ENCODE results near the gene CLPTM1.
A peak's percentile ranks its signal among the peaks of the same experiment; 100 is the strongest.
"Not testable (repeated sequence)": the region's sequence is repeated elsewhere in the genome, so short reads cannot be mapped to it uniquely, and the experiment has no call there.

Gene CLPTM1

DNA sequence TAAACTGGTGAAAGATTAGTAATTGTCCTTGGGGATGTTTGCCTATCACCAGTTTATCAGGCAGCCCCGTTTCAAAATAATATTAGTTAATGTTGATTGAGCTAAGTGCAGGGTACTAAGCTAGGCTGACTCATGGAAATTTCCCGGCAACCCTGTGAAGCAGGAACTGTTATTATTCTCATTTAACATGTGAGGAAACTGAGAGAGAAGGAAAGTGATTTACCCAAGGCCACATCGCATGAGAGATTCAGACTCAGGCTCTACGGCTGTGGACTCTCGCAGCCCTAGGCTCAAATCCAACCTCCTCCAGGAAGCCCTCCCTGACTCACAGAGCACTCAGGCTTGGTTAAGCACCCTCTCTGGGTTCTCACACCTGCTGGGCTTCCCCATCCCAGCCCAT lies 19.7 kb downstream of the CLPTM1 start:
- DNase-seq (ENCODE audit: low spot score), result no peak

DNA sequence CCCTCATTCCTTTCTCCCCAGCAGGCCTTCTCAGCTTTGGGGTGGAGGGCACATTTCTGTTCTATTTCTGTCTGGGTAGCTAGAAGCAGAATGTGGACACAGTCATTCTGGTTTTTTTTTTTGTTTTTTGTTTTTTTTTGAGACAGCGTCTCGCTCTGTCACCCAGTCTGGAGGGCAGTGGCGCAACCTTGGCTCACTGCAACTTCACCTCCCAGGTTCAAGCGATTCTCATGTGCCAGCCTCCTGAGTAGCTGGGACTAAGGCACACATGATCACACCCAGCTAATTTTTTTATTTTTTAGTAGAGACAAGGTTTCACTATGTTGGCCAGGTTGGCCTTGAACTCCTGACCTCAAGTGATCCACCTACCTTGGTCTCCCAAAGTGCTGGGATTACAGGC lies 20.3 kb downstream of the CLPTM1 start:
- no peak for DNase-seq (ENCODE audit: low spot score)

DNA sequence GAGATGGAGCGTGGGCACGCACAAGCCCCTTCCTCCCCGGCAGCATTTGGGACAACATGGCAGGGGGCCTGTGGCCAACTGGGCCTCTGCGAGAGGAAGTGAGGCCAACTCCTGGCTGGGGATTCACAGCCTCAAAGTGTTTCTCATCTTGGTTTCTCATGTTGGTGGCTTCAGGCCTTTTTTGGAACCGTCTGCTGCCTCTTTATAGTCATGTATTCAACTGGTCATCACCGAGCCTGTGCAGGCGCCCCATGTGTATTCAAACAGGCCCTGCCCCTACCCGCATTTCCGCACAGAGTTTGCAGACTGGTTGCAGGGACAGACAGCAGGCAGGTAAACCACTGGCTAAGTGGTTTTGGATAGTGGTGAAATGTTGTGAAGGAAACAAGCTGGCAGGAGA lies 28.8 kb downstream of the CLPTM1 start:
- DNase-seq (ENCODE audit: low spot score), result no peak

DNA sequence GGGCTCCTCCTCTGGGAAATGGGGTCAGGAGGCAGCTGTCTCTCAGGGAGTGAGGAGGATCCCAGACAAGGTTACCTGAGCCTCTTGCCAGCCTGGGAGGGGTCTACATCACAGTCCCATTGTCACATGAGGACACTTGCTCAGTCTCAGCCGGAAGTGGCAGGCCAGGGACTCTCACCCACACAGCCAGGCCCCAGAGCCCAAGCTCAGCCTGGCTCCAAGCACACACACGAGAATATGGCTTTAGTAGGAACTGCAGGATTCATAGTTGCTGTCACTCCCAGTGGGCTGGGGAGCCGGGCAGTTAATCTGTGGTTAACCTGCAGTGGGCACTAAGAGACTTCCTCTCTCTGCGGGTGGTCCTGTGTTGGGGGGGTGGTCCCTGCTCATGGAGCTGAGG lies 30.3 kb downstream of the CLPTM1 start:
- no peak for DNase-seq (ENCODE audit: low spot score)

DNA sequence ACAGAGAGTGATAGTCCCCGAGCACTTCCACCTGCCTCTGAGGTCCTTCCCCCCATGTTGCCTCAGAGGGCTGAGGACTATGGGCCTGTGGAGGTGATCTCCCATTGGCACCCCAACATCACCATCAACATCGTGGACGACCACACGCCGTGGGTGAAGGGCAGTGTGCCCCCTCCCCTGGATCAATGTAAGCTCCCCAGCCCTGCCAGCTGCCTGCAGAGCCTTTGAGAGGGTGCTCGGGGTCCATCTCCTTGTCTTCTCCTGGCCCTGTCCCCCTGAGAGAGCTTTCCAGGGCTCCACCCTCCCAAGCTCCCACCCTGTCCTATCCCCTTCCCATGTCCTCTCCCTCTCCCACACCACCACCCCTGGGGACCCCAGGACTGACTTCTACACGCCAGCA lies 31.2 kb downstream of the CLPTM1 start:
- DNase-seq (ENCODE audit: low spot score), result no peak

DNA sequence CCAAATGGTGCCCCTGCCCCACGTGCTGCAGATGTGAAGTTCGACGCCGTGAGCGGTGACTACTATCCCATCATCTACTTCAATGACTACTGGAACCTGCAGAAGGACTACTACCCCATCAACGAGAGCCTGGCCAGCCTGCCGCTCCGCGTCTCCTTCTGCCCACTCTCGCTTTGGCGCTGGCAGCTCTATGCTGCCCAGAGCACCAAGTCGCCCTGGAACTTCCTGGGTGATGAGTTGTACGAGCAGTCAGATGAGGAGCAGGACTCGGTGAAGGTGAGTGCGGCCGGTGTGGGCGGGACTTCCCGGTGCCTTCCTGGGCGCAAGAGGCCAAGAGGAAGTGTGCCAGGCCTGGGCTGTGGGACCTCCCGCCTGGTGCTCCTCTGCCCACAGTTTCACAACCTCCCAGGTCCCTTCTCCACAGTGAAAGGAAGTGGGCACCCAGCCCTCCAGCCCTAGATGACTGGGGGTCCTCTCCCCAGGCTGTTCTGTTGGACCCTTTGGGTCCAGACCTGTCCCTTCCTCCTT lies 32.0 kb downstream of the CLPTM1 start:
- no peak for DNase-seq (ENCODE audit: low spot score)

DNA sequence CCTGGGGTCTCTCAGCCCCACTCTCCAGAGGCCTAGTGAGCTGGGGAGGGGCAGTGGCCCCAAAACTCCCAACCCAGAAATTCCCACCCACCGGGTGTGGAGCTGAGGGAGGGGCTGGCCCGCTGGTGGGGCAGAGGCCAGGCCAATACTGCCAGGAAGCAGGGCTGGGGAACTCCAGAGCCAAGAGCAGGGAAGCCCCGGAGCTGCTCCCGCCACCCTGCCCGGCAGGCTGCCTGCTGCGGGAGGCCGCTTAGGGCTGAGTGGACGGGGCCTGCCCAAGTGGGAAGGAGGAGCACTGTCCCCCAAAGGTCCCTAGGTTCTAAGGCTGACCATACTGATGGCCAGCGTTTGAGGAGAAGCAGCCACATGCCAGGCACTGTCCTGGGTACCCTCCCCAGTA lies 33.1 kb downstream of the CLPTM1 start:
- no peak for DNase-seq (ENCODE audit: low spot score)

DNA sequence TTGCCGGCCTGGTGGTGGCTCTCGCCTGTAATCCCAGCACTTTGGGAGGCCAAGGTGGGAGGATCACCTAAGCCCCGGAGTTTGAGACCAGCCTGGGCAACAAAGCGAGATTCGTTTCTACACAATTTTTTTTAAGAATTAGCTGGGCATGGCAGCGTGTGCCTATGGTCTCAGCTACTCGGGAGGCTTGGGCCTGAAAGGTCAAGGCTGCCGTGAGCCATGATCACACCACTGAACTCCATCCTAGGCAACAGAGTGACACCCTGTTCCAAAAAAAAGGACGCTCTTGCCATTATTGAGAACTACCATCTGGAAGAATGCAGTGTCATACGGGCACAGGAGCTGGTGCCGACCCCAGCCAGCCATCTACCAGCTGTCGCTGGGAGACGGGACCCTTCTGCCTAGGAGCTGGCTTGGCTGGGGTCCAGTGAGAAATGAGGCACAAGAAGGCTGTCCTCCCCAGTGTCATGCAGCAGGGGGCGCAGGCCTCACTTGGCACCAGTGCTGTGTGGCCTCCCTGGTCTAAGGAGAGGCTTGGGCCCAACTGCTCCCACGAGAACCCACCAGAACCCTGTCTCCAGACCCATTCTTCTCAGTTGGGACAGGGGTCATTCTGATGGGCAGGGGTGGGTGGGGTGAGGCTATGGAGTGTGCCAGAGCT lies 33.8 kb downstream of the CLPTM1 start:
- DNase-seq (ENCODE audit: low spot score), result peak; percentile 47

DNA sequence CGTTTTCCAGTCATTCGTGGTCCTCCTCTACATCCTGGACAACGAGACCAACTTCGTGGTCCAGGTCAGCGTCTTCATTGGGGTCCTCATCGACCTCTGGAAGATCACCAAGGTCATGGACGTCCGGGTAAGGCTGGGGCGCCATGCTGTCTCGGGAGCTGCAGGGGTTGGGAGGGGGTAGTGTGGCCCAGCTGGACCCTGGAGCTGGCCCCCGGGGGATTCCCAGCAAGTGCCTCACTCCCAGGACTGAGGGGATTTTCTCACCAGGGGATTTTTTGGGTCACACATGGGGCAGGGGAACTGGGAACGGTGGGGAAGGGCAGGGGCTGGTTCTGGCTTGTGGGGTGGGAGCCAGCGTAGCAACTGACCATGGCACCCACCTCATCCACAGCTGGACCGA lies 35.3 kb downstream of the CLPTM1 start:
- no peak for DNase-seq (ENCODE audit: low spot score)

DNA sequence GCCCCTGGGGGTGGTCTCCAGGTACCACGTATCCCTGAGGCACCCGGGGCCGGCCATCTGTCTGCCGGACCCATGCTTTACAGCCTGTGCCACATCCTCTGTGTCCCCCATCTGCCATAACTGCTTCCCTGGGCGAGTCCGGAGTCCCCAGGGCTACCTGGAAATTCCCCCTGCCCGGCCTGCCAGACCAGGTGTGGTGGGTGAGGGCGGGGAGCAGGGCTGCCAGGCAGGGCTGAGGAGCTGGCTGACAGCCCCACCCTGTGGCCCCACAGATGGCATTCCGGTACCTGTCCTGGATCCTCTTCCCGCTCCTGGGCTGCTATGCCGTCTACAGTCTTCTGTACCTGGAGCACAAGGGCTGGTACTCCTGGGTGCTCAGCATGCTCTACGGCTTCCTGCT lies 35.8 kb downstream of the CLPTM1 start:
- no peak for DNase-seq (ENCODE audit: low spot score)

DNA sequence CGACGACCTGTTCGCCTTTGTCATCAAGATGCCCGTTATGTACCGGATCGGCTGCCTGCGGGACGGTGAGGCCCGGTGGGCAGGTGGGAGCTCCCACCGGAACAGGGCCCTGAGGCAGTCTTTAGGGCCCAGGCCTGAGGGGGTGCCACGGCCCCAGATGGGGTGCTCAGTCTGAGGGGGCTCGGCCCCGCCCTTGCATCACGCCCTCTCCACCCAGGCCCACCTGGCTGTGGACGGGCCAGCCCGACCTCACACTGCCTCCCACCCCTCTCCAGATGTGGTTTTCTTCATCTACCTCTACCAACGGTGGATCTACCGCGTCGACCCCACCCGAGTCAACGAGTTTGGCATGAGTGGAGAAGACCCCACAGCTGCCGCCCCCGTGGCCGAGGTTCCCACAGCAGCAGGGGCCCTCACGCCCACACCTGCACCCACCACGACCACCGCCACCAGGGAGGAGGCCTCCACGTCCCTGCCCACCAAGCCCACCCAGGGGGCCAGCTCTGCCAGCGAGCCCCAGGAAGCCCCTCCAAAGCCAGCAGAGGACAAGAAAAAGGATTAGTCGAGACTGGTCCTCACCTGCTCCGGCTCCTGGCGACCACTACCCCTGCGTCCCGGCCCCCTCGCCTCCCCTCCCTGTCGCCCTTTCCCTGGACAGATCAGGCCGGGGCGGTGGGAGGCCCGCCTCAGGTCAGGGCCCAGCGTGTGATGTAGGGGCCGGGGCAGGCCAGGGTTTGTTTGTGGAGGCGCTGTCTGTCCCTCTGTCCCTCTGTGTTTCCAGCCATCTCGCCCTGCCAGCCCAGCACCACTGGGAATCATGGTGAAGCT lies 37.4 kb downstream of the CLPTM1 start:
- no peak for DNase-seq (ENCODE audit: low spot score)

DNA sequence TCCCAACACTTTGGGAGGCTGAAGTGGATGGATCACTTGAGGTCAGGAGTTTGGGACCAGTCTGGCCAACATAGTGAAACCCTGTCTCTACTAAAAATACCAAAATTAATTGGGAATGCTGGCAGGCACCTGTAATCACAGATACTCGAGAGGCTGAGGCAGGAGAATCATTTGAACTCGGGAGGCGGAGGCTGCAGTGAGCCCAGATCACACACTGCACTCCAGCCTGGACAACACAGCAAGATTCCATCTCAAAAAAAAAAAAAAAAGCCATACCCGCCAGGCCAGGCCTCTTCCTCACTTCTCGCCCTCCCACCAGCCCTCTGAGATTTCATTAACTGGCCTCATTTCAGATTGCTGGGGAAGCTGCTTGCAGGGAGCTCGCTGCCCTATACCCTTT lies 38.3 kb downstream of the CLPTM1 start:
- DNase-seq (ENCODE audit: low spot score), result no peak

DNA sequence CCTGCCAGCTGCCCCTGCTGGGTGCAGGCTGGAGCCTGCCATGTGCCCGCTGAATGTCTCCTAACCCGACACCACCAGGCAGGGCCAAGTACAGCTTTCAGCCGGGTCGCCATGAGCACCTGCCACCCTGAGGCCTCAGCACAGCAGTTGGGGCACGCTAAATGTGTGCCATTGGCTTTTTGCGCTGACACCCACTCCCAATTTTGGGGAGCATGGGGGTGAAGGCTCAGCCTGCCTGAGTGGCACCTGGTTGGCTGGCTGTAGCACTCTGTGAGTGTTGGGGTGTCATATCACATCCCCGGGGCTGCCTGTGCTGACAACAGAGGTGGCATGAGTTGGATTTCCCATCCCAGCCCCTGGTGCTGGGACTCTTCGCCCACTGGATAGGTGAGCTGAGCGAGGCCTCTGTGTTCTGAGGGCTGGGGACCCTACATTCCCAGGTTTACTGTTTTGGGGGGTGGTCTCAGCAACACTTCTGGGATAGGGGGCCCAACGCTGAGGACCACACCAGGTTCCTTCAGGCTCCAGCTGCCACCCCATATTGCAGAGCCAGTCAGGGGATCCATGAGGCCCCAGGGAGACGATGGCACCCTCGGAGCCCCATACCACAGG lies 38.9 kb downstream of the CLPTM1 start:
- no peak for DNase-seq (ENCODE audit: low spot score)

DNA sequence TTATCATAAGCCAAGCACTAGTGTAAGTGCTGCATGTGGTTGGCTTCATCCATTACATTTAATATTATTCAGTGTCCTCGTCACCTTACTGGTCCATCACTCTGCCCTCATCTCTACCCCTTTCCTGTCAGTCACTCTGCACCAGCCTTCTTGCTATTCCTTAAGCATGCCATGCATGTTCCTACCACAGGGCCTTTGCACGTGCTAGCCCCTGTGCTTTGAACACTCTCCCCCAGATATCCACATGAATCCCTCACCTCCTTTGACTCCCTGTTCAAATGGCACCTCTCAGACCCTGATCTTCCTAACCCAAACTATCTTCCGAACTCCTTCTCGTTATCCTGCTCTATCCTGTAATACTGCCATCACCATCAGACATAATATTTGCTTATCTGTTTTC lies 42.8 kb downstream of the CLPTM1 start:
- no peak for DNase-seq (ENCODE audit: low spot score)

DNA sequence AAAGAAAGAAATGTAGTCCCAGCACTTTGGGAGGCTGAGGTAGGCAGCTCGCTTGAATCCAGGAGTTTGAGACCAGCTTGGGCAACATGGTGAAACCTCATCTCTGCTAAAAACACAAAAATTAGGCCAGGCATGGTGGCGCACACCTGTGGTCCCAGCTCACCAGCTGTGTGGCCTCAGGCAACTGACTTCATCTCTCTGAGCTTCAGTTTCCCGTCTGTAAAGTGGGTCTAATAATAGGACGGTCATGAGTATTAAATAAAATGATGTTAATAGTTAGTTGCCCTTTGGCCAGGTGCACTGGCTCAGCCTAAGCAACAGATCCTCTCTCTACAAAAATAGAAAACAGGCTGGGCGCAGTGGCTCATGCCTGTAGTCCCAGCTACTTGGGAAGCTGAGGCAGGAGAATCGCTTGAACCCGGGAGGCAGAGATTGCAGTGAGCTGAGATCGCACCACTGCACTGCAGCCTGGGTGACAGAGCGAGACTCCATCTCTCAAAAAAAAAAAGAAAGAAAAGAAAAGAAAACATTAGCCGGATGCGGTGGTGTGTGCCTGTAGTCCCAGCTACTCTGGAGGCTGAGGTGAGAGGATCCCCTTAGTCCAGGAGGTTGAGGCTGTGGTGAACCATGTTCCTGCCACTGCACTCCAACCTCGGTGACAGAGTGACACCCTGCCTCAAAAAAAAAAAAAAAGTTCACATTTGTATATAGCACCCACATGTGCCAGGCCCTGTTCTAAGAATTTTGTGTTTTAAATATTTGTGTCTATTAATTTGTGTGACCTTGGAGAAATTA lies 44.1 kb downstream of the CLPTM1 start:
- not testable (repeated sequence) for DNase-seq (ENCODE audit: low spot score)

DNA sequence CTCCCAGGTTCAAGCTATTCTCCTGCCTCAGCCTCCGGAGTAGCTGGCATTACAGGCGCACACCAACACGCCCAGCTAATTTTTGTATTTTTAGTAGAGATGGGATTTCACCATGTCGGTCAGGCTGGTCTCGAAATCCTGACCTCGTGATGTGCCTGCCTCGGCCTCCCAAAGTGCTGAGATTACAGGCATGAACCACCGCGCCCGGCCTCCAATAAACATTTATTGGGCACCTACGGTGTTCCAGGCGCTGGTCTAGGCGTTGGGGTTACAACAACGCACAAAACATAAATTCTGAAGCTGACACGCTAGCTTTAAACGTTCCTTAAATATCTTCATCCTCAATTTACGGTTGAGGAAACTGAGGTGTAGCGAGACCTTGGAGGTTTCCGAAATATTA lies 45.5 kb downstream of the CLPTM1 start:
- DNase-seq (ENCODE audit: low spot score), result not testable (repeated sequence)

DNA sequence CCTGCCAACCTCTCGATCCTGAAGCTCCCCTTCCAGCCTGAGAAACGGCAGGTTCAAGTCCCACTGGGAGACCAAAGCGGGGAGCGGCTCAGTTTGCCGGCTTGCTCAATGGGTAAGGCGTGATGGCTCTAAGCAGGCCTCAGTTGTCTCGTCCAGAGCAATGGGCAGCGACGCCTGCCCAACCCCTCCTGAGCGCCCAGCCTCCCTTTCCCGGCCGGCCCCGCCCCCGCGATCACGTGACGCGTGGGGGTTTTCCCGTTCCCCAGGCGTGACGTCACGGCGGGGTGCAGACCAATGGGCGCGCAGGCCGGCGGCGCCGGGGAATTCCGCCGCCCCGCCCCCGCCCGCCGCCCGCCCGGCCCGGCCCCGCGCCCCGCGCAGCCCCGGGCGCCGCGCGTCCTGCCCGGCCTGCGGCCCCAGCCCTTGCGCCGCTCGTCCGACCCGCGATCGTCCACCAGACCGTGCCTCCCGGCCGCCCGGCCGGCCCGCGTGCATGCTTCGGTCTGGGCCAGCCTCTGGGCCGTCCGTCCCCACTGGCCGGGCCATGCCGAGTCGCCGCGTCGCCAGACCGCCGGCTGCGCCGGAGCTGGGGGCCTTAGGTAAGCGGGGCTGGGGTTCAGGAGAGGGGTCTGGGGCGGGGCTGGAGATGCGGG lies 46.0 kb downstream of the CLPTM1 start, which contains the start of gene RELB:
Gene RELB, plus strand, starts transcription at position 378 of the 653 bp plus-strand sequence. Its CDS starts 116 bp downstream, at position 494.
- DNase-seq (ENCODE audit: low spot score), result peak; percentile 97

DNA sequence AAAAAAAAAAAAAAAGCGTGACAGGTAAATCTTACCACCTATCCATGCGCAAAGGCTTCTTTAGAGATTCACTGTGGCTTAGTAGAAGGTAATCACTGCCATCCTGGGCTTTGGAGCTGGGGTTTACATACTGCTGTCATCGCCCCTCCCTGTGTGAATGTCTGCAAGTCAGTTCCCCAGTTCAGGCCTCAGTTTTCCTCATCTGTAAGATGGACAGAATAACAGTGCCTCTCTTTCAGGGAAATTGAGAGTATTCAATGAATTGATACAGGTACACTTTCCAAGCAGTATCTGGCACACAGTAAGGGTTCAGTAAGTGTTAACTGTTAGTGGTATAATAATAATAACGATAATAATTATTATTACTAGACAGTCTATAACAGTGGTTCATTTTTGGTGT lies 48.3 kb downstream of the CLPTM1 start:
- no peak for DNase-seq (ENCODE audit: low spot score)

DNA sequence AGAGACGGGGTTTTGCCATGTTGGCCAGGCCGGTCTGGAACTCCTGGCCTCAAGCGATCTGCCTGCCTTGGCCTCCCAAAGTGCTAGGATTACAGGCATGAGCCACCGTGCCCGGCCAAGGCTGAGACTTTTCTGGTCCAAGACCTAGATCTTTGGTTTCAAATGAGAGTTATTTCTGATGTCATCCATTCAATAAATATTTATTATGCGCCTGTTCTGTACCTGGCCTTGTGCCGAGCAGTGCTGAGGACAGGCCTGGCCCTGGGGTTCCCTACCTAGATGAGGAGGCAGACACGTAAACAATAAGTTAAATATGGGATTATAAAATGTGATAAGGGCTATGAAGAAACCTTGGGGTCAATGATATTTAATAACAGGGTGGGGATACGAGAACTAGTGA lies 50.6 kb downstream of the CLPTM1 start:
- DNase-seq (ENCODE audit: low spot score), result no peak

DNA sequence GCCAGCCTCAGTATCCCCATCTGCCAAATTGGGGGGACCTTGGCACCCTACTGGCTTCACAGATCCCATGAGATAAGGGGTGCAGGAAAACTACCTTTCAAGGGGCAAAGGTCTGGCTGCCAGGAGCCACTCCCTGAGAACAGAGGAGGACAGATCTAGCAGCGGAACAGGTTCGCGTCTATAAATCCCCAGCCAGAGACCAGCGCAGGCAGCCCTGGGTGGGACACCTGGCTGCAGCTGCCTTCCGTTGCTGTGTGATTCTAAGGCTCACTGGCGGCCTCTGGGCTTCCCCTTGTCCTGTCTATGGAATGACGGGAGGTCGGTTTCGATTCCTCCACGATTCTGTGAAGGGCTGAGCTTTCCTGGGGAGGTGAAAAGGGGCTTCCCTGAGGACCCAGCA lies 53.4 kb downstream of the CLPTM1 start:
- DNase-seq (ENCODE audit: low spot score), result no peak

DNA sequence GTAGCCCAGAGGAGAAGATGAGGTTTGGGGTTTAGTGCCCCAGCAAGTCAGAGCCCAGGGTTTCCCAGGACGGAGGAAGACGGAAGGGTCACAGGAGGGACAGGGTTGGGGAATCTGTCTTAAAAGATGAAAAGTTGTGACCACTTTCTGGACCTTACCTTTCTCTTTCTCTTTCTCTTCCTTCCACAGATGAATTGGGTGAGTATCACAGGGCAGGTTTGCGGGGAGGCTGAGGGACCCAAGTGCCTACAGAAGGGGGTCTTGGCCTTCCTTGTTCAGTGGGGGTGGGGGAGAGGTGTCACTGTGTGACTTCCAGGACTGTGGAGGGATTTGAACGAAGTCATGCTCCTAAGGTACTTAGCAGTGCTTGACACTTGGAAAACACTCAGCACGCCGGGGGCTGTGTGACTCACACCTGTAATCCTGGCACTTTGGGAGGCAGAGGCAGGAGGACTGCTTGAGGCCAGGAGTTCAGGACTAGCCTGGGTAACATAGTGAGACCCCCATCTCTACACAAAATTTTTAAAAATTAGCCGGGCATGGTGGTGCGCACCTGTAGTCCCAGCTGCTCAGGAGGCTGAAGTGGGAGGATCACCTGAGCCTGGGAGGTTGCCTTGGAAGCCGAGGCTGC lies 54.6 kb downstream of the CLPTM1 start:
- no peak for DNase-seq (ENCODE audit: low spot score)

Measured in COLO829 (cell line).